GM12878 (cell line): ENCODE results near the gene NUAK2. TPM values are rescaled to one million over a fixed set of nuclear protein-coding genes. Genes with fewer than 3 reads are reported as not detected.
A peak's percentile ranks its signal among the peaks of the same experiment; 100 is the strongest.

Experiments
- ATAC-seq: fragments of 200-7000 bp; cut with Tn5 transposase; 3 replicates; pipeline ENCODE4 v1.9.1; 2020; ENCODE audit warnings: mild to moderate bottlenecking, moderate library complexity
- BruUV-seq: library from RNA; stranded (reverse); fragments of 400-500 nt; replicated peaks from 2 replicates; lab custom pipeline; 2021; lab: Mats Ljungman, UMichigan
- CTCF ChIA-PET: fragments of 300-600 bp; sonication (Branson Sonifier 250); formaldehyde crosslinking; extraction: SDS; loops from one replicate; lab custom pipeline; 2021; ENCODE audit warnings: inconsistent platforms; lab: Yijun Ruan, JAX
- POLR2A ChIA-PET: fragments of 350-600 bp; formaldehyde crosslinking; extraction: SDS; loops from one replicate; lab custom pipeline; 2021; ENCODE audit warnings: inconsistent platforms; lab: Charles Lee
- RAD21 ChIA-PET: fragments of 300-600 bp; sonication (Branson Sonifier 250); formaldehyde crosslinking; loops from one replicate; lab custom pipeline; 2023; ENCODE audit warnings: antibody characterized with exemption; ENCODE audit not compliant: unreplicated experiment; lab: Charles Lee
- SMC1A ChIA-PET: fragments of 300-600 bp; sonication (Branson Sonifier 250); formaldehyde crosslinking; loops from one replicate; lab custom pipeline; 2023; ENCODE audit not compliant: unreplicated experiment, uncharacterized antibody; lab: Charles Lee
- DNase-seq: peaks from one replicate; pipeline ENCODE4 v3.0.0-alpha.2; 2011; ENCODE audit warnings: low read depth, low spot score
- FAIRE-seq: peaks from 3 replicates; lab custom pipeline; 2011; peaks lifted over from hg19 to GRCh38; lab: Jason Lieb, UNC
- H2AFZ ChIP-seq: 2 replicates; pipeline ENCODE4 v1.6.0; 2011; ENCODE audit warnings: low read depth, low read length, control low read depth; ENCODE audit not compliant: control insufficient read depth
- H3K27ac ChIP-seq: 2 replicates; pipeline ENCODE4 v1.5.1; 2011; ENCODE audit warnings: control low read depth; ENCODE audit not compliant: control insufficient read depth, insufficient read depth
- H3K27me3 ChIP-seq, 2 experiments: replicated peaks in 1 of 2; 2 replicates each; pipeline versions ENCODE4 v1.6.0 to v1.6.1; 2011; ENCODE audit warnings: low read length in 1 of 2; ENCODE audit not compliant: control insufficient read depth in 2 of 2, insufficient read depth in 2 of 2
- H3K36me3 ChIP-seq, 2 experiments: 2 replicates each; pipeline ENCODE4 v1.5.1; 2011; ENCODE audit warnings: low read length in 1 of 2; ENCODE audit not compliant: control insufficient read depth in 2 of 2, insufficient read depth in 2 of 2
- H3K4me1 ChIP-seq: 2 replicates; pipeline ENCODE4 v1.6.1; 2011; ENCODE audit warnings: mild to moderate bottlenecking, low read length, moderate library complexity, mixed read lengths; ENCODE audit not compliant: control insufficient read depth, insufficient read depth
- H3K4me2 ChIP-seq: 2 replicates; pipeline ENCODE4 v1.6.0; 2011; ENCODE audit warnings: control low read depth; ENCODE audit not compliant: control insufficient read depth, insufficient read depth
- H3K4me3 ChIP-seq: fragments of 200-600 bp; sonication (generic); 2 replicates; pipeline ENCODE4 v1.5.1; 2016
- H3K79me2 ChIP-seq: 2 replicates; pipeline ENCODE4 v1.6.0; 2011; ENCODE audit warnings: low read length; ENCODE audit not compliant: control insufficient read depth, insufficient read depth
- H3K9ac ChIP-seq: 2 replicates; pipeline ENCODE4 v1.8.0; 2011; ENCODE audit warnings: low read length, control low read depth, mixed read lengths; ENCODE audit not compliant: control insufficient read depth, insufficient read depth
- H3K9me3 ChIP-seq: replicated peaks from 3 replicates; pipeline ENCODE4 v1.5.1; 2011; ENCODE audit warnings: mild to moderate bottlenecking, low read length; ENCODE audit not compliant: control insufficient read depth, insufficient read depth
- H4K20me1 ChIP-seq: 2 replicates; pipeline ENCODE4 v1.6.0; 2011; ENCODE audit not compliant: control insufficient read depth, insufficient read depth
- ASH2L ChIP-seq: fragments of 300-600, 200-600 bp; sonication (generic); IDR thresholded peaks from 2 replicates; pipeline ENCODE4 v1.6.1; 2017; ENCODE audit warnings: low read depth, mild to moderate bottlenecking, borderline replicate concordance
- ATF7 ChIP-seq: fragments of 450-650 bp; IDR thresholded peaks from 2 replicates; pipeline ENCODE4 v1.6.1; 2016; ENCODE audit warnings: low read depth, mild to moderate bottlenecking
- BMI1 ChIP-seq: fragments of 450-650 bp; IDR thresholded peaks from 2 replicates; pipeline ENCODE4 v1.6.1; 2016; ENCODE audit warnings: mild to moderate bottlenecking, moderate library complexity, borderline replicate concordance
- BRCA1 ChIP-seq: IDR thresholded peaks from 2 replicates; pipeline ENCODE4 v1.6.1; 2011; ENCODE audit warnings: low read depth, low read length, improper control_type of control experiment
- CBX5 ChIP-seq: sonication (generic); IDR thresholded peaks from 2 replicates; pipeline ENCODE4 v1.6.1; 2016; ENCODE audit warnings: low read depth, moderate library complexity, mild to moderate bottlenecking, inconsistent platforms
- CREB1 ChIP-seq: IDR thresholded peaks from 2 replicates; pipeline ENCODE4 v1.6.1; 2012; ENCODE audit warnings: low read depth, mild to moderate bottlenecking, inconsistent platforms
- EED ChIP-seq: sonication (generic); IDR thresholded peaks from 2 replicates; pipeline ENCODE4 v1.6.1; 2016; ENCODE audit warnings: antibody characterized with exemption, low read depth
- HDAC2 ChIP-seq: fragments of 200-600 bp; sonication (generic); IDR thresholded peaks from 2 replicates; pipeline ENCODE4 v1.6.1; 2017
- IRF4 ChIP-seq: IDR thresholded peaks from 2 replicates; pipeline ENCODE4 v1.6.1; 2011; ENCODE audit warnings: low read depth, low read length
- MTA2 ChIP-seq: fragments of 450-650 bp; IDR thresholded peaks from 2 replicates; pipeline ENCODE4 v1.6.1; 2016; ENCODE audit warnings: low read depth, mild to moderate bottlenecking, moderate library complexity
- MYB ChIP-seq: fragments of 150-350 bp; IDR thresholded peaks from 2 replicates; pipeline ENCODE4 v1.6.1; 2014; ENCODE audit warnings: mild to moderate bottlenecking, low read depth, low read length, borderline replicate concordance
- NFXL1 ChIP-seq: fragments of 450-650 bp; IDR thresholded peaks from 2 replicates; pipeline ENCODE4 v1.6.1; 2017; ENCODE audit warnings: antibody characterized with exemption, mild to moderate bottlenecking, borderline replicate concordance
- NR2F1 ChIP-seq: fragments of 450-650 bp; conservative IDR thresholded peaks from 2 replicates; pipeline ENCODE4 v1.6.1; 2017; ENCODE audit warnings: mild to moderate bottlenecking
- PAX5 ChIP-seq: IDR thresholded peaks from 2 replicates; pipeline ENCODE4 v1.6.1; 2011; ENCODE audit warnings: low read depth, low read length, borderline replicate concordance
- POU2F2 ChIP-seq: IDR thresholded peaks from 3 replicates; pipeline ENCODE4 v1.6.1; 2011; ENCODE audit warnings: low read depth, mild to moderate bottlenecking, low read length, borderline replicate concordance
- RUNX3 ChIP-seq: IDR thresholded peaks from 2 replicates; pipeline ENCODE4 v1.6.1; 2012; ENCODE audit warnings: low read length, inconsistent platforms
- SPI1 ChIP-seq: IDR thresholded peaks from 2 replicates; pipeline ENCODE4 v1.6.1; 2011; ENCODE audit warnings: low read depth, mild to moderate bottlenecking, low read length, moderate library complexity, borderline replicate concordance; ENCODE audit not compliant: insufficient read depth
- STAT3 ChIP-seq: IDR thresholded peaks from 2 replicates; pipeline ENCODE4 v1.6.1; 2011; ENCODE audit warnings: low read depth, low read length, improper control_type of control experiment
- ZNF207 ChIP-seq: fragments of 450-650 bp; IDR thresholded peaks from 2 replicates; pipeline ENCODE4 v1.6.1; 2014; ENCODE audit warnings: antibody characterized with exemption, mild to moderate bottlenecking, borderline replicate concordance
- ZNF217 ChIP-seq: fragments of 450-650 bp; IDR thresholded peaks from 2 replicates; pipeline ENCODE4 v1.6.1; 2017; ENCODE audit warnings: antibody characterized with exemption, mild to moderate bottlenecking
- ZNF384 ChIP-seq: IDR thresholded peaks from 2 replicates; pipeline ENCODE4 v1.6.1; 2012; ENCODE audit warnings: low read depth, mild to moderate bottlenecking, low read length, improper control_type of control experiment, borderline replicate concordance
- WGBS: methylation state at CpG from one replicate; pipeline ENCODE4 v1.1.6; 2016; ENCODE audit warnings: low lambda C conversion rate; ENCODE audit not compliant: insufficient replicate concordance, insufficient coverage; ENCODE audit errors: missing lambda C conversion rate; 5-methylcytosine and 5-hydroxymethylcytosine counted together
- in situ Hi-C: fragments of 300-500 bp; cut with MboI; formaldehyde crosslinking; loops from 9 replicates; pipeline ENCODE4 v1.14.3; 2018; ENCODE audit warnings: mixed read lengths
- intact Hi-C: fragments of 100-400 bp; cut with micrococcal nuclease; formaldehyde crosslinking; loops from one replicate; pipeline ENCODE4 v1.14.2; 2022; ENCODE audit not compliant: unreplicated experiment
- polyA plus RNA-seq, 11 experiments: library from polyadenylated mRNA; depleted of rRNA in 4 of 11; unstranded in 6 of 11; stranded (reverse) in 5 of 11; fragments of >200 nt; fragmentation: Nextera tagmentation in 4 of 11; fragmentation: Illumina TruSeq in 1 of 11; extraction: Ambion mirVana in 4 of 11; extraction: Trizol in 1 of 11; gene quantifications; 1 replicate in 1 of 11; 2 replicates in 10 of 11; pipeline versions ENCODE4 v1.2.1 to v1.2.3, GENCODE V29; 2011 to 2016; ENCODE audit warnings: inconsistent platforms in 2 of 11, missing spikeins in 2 of 11, low read depth in 1 of 11
- total RNA-seq, 4 experiments: library from RNA; depleted of rRNA in 3 of 4; stranded (reverse); fragments of >200 nt in 3 of 4; fragmentation: Illumina TruSeq in 1 of 4; extraction: Trizol in 1 of 4; gene quantifications; 2 replicates each; pipeline versions ENCODE4 v1.2.1 to v1.2.3, GENCODE V29; 2013 to 2021
- TF ChIP-seq, protein P1 (sequence below): IDR thresholded peaks from 2 replicates; pipeline ENCODE4 v1.6.1; 2012; ENCODE audit warnings: low read length, inconsistent platforms
- TF ChIP-seq, protein P2 (sequence below): fragments of 450-650 bp; IDR thresholded peaks from 2 replicates; pipeline ENCODE4 v1.6.1; 2017; ENCODE audit warnings: low read depth, mild to moderate bottlenecking, moderate library complexity

The NUAK2 gene
- total and polyA plus RNA-seq, 10 of the 15 experiments (the other 5 are each of a cell fraction or from before 2014, with no cell fraction given), result 0.27 to 3.0 (median 1.2) TPM

- intact Hi-C loops, result no loop called here
- H3K4me2 ChIP-seq, result no peak overlapping the region
- CTCF ChIA-PET, result interaction anchor here (1.0 to 59.5 kb wide), 7 partner anchors 11 to 175 kb away, joined by 3 to 2333 read pairs (median 4); partner anchors contain the start of gene NUAK2
- in situ Hi-C loops, result no loop called here
- POLR2A ChIA-PET, result interaction anchor here (0.5 to 6.8 kb wide), 6 partner anchors 9 to 135 kb away, joined by 4 to 151 read pairs (median 6); no protein-coding TSS in a partner anchor
- no TSS peak for BruUV-seq
- no peaks in the 10 kb centered on the region; the same call in 2 of the 3 replicates for H3K9me3 ChIP-seq
- 45% methylated on average over 8 of the region's 8 CpGs for whole genome bisulfite sequencing
- FAIRE-seq, result no peak
- H3K36me3 ChIP-seq, result no peaks in the 10 kb centered on the region
- SMC1A ChIA-PET, result interaction anchor here (0.8 to 35.1 kb wide), 5 partner anchors 14 to 174 kb away, joined by 3 to 1445 read pairs (median 7); no protein-coding TSS in a partner anchor
- ATAC-seq, result peak; percentile 29
- no peak overlapping the region for H3K27ac ChIP-seq
- RAD21 ChIA-PET, result interaction anchor here (0.9 to 23.9 kb wide), 6 partner anchors 8 to 37 kb away, joined by 4 to 892 read pairs (median 10); partner anchors contain the start of gene NUAK2
- no peak overlapping the region for H3K9ac ChIP-seq
- H2AFZ ChIP-seq, result no peak overlapping the region
- no peaks in the 10 kb centered on the region for H3K79me2 ChIP-seq
- H3K27me3 ChIP-seq, result peaks cover 0 to 2% of the 10 kb centered on the region in 2 experiments; a peak in 1 of 4 replicates
- no peak overlapping the region for H3K4me3 ChIP-seq
- peaks cover 28% of the 10 kb centered on the region for H3K4me1 ChIP-seq
- DNase-seq, result no peak
- H4K20me1 ChIP-seq, result no peaks in the 10 kb centered on the region; the same call in 1 of the 2 replicates
- no peak for TF ChIP-seq BRCA1
- TF ChIP-seq BMI1, result no peak
- TF ChIP-seq IRF4, result 0 out of 2 replicates have a peak, but pooled peaks have one; percentile 34
- TF ChIP-seq ZNF384, result peak; percentile 65; the same call in 1 of the 2 replicates
- TF ChIP-seq PAX5, result no peak
- no peak for TF ChIP-seq MYB
- peak; percentile 33; the same call in 1 of the 2 replicates for TF ChIP-seq EED
- TF ChIP-seq ZNF207, result no peak
- peak; percentile 81 for TF ChIP-seq RUNX3
- TF ChIP-seq MTA2, result peak; percentile 50; the same call in 1 of the 2 replicates
- peak; percentile 80 for TF ChIP-seq ATF7
- peak; percentile 96 for TF ChIP-seq SPI1
- no peak for TF ChIP-seq NFXL1
- no peak for TF ChIP-seq CBX5
- TF ChIP-seq, protein P1, sequence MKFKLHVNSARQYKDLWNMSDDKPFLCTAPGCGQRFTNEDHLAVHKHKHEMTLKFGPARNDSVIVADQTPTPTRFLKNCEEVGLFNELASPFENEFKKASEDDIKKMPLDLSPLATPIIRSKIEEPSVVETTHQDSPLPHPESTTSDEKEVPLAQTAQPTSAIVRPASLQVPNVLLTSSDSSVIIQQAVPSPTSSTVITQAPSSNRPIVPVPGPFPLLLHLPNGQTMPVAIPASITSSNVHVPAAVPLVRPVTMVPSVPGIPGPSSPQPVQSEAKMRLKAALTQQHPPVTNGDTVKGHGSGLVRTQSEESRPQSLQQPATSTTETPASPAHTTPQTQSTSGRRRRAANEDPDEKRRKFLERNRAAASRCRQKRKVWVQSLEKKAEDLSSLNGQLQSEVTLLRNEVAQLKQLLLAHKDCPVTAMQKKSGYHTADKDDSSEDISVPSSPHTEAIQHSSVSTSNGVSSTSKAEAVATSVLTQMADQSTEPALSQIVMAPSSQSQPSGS, result 0 out of 2 replicates have a peak, but pooled peaks have one; percentile 50
- TF ChIP-seq, protein P2, sequence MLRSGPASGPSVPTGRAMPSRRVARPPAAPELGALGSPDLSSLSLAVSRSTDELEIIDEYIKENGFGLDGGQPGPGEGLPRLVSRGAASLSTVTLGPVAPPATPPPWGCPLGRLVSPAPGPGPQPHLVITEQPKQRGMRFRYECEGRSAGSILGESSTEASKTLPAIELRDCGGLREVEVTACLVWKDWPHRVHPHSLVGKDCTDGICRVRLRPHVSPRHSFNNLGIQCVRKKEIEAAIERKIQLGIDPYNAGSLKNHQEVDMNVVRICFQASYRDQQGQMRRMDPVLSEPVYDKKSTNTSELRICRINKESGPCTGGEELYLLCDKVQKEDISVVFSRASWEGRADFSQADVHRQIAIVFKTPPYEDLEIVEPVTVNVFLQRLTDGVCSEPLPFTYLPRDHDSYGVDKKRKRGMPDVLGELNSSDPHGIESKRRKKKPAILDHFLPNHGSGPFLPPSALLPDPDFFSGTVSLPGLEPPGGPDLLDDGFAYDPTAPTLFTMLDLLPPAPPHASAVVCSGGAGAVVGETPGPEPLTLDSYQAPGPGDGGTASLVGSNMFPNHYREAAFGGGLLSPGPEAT, result peak; percentile 80
- TF ChIP-seq HDAC2, result no peak
- TF ChIP-seq POU2F2, result no peak
- 0 out of 2 replicates have a peak, but pooled peaks have one; percentile 20 for TF ChIP-seq NR2F1
- peak; percentile 70 for TF ChIP-seq CREB1
- TF ChIP-seq ZNF217, result no peak
- TF ChIP-seq ASH2L, result no peak
- TF ChIP-seq STAT3, result no peak
These were observed 10.4 kb downstream of the NUAK2 start for GRCh38 chr1:205310976-205311704.
